NCI-H2029 (cell line): Measurements from ENCODE around the gene GPBP1L1.
"Not testable (repeated sequence)": the region's sequence is repeated elsewhere in the genome, so short reads cannot be mapped to it uniquely, and the experiment has no call there.

Experiments
- DNase-seq: peaks from one replicate; lab custom pipeline; 2025; lab: John Stamatoyannopoulos, UW

GPBP1L1 gene

DNA sequence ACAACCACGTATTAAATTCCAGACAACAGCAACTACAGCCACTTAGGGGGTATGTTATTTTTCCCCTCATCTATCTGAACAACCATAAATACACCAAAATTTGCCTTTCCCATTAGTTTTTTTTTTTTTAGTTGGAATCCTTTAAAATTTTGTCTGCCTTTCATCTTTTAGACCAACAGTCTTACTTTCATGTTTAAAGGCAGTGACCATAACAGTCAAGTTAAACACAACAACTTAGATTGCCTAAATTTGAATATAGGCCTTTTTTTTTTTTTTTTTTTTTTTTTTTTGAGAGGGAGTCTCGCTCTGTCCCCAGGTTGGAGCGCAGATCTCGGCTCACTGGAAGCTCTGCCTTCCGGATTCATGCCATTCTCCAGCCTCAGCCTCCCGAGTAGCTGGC, 3.4 kb downstream of the GPBP1L1 start:
- DNase-seq, result no peak

DNA sequence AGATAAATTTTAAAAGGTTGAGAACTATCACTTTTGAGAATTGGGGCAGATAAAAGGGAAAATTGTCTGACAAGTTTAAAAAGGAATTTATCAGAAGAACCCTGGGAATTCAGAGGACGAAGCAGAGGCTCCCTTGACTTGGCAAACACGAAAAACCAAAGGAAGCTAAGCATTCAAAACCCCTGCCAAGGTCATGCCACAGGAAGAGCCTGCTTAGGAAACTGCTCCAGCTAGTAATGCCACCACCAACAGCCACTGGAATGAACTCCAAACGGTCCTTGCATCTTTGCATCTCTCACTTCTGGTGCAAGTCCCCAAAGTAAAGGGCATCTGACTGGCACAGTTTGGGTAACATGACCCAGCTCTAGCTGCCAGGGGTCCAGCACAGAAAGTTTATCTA, 7.2 kb downstream of the GPBP1L1 start:
- no peak for DNase-seq

DNA sequence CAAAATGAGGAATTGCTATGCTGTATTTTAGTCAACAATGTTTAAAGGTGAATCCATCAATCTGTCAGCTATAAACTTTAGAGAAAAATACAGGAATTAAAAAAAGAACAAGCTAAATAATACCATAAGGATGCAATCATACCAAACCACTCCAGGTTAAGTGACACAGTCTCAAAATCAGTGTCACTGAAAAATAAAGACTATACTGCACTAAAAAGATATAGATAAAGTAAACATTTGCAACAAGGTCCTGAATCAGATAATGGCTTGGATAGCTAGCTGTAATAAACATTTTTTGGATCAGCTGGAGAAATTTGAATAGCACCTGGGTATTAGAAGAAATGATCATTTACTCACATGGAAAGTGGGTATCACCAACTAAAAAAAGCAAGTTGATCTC, 7.8 kb downstream of the GPBP1L1 start:
- no peak for DNase-seq

DNA sequence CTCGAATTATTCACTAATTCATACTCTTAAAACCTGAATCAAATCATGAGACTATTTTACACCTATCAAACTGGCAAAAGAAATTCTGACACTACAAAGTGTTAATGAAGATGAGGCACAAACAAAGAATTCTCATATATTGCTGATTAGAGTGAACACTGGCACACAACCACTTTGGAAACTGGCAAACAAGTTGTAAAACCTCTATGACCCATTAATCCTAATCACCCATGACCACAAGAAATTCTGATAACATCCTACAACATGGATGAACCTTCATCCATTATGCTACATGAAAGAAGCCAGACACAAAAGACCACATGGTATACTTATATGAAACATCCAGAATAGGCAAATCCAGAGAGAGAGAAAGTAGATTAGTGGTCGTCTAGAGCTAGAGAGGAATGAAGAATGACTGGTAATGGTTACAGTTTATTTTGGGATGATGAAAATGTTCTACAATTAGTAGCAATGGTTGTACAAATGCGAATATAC, 8.5 kb downstream of the GPBP1L1 start:
- no peak for DNase-seq

DNA sequence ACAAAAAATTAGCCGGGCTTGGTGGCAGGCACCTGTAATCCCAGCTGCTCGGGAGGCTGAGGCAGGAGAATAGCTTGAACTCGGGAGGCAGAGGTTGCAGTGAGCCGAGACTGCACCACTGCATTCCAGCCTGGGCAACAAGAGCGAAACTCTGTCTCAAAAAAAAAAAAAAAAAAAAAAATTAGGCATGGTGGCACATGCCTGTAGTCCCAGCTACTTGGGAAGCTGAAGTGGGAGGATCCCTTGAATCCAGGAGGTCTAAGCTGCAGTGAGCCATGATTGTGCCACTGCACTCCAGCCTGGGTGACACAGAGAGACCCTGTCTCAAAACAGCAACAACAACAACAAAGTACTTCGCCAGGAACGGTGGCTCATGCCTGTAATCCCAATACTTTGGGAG, 9.8 kb downstream of the GPBP1L1 start:
- not testable (repeated sequence) for DNase-seq

DNA sequence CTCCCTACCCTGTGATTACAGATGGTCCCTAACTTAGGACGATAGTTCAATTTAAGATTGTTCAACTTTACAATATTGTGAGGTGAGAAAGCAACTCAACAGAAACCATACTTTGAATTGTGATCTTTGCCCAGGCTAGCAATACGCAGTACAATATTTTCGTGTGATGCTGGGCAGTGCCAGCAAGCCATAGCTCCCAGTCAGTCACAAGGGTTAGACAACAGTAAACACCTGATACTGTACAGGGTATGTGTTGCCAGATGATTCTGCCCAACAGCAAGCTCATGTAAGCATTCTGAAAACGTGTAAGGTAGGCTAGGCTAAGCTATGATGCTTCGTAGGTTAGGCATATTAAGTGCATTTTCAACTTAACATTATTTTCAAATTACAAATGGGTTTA, 11.9 kb downstream of the GPBP1L1 start:
- DNase-seq, result no peak

DNA sequence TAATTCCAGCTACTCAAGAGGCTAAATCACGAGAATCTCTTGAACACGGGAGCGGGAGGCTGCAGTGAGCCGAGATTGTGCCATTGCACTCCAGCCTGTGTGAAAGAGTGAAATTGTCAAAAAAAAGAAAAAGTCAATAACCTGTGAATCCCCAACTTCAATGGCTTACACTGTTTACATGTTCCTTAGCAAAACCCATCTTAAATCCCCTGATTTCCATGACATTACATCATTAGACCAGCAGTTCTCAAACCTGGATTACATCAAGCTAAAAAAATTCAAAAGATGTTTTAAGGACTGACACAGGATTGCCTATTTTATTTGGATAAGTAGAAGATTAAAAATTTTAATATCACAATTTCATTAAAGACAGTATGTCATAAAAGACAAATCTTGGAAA, 12.4 kb downstream of the GPBP1L1 start:
- no peak for DNase-seq

DNA sequence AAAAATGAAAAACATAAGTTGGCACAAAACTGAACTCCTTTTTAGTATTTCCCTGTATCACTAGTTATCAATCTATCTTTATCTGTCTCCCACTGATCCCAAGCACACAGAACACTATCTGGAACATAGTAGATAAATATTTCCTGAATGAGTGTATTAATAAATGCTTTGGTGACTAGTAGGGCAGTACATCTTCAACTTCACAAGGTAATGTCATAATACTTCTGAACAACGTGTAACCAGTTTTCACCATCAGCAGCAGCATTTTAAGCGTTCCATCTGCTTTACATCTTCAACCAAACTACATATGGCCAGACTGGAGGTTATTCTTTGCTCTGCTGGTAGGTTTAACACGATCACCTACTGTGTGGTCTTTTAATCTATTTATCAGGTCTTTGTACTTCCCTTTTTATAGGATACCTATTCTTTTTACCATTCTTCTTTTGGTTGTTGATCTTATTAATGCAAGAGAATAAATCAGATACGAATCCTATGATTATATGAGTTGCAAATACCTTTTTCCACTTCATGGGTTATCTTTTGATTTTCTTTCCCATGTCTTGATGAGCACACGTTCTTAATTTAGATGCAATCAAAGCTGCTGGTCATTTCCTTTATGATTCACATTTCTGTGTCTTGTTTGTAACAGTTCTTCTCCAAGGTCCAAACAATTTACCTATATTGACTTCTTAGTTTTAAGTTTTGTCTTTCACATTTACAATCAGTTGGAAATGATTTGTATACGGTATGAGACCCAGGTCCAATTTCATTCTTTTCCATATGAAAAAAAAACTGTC, 16.3 kb downstream of the GPBP1L1 start:
- DNase-seq, result no peak

DNA sequence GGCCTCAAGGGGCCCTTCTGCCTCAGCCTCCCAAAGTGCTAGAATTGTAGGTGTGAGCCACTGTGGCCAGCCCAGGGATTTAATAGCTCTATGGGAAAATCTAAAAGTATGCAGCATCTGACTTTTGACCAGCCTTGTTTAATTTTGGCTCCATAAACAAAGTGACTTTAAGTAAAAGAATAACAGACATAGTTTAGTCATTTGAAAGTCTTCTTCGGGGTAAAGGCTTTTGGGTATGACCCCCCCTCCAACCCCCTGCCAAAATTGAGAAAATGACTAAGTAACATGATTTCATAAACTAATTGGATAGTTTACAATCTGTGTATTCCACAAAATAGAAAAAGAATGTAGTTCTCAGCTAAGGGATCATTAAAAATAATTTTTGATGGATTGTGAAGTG, 17.0 kb downstream of the GPBP1L1 start:
- no peak for DNase-seq

DNA sequence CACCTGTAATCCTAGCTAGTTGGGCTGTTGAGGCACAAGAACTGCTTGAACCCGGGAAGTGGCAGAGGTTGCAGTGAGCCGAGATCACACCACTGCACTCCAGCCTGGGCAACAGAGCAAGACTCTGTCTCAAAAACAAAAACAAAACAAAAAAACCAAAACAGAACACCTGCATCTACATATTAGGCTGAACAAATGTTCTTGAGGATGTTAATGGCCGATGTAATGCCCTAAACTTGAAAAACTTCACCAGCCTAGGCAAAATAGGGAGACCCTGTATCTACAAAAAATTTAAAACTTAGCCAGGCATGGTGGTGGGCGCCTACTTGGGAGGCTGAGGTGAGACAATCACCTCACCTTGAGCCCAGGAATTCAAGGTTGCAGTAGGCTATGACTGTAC, 17.8 kb downstream of the GPBP1L1 start:
- no peak for DNase-seq

DNA sequence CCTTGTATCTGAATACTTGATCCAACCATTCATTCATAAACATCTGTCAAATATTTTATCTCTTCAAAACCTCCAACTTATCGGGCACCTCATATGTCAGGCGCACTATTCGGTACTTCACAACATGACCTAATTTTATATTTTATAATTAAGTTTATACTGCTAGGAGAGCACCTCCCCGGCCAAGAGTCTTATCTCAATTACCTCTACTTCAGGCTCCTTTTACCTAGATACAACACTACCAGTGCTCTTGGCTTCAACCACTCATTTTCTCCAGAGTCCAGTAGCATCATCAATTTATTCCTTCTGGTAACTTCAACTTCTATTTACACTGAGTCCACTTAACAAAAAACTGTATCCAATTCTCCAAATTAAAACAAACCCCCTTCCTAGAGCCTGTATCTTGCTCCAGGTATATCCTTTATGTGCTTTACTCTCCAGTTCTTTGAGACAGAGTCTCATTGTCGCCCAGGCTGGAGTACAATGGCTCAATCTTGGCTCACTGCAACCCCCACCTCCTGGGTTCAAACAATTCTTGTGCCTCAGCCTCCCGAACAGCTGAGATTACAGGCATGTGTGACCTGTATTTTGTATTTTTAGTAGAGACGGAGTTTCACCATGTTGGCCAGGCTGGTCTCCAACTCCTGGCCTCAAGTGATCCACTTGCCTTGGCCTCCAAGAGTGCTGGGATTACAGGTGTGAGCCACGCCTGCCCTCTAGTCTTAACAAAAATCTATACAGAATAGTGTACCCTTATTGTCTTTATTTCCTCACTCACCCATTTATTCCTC, 18.8 kb downstream of the GPBP1L1 start:
- DNase-seq, result no peak

DNA sequence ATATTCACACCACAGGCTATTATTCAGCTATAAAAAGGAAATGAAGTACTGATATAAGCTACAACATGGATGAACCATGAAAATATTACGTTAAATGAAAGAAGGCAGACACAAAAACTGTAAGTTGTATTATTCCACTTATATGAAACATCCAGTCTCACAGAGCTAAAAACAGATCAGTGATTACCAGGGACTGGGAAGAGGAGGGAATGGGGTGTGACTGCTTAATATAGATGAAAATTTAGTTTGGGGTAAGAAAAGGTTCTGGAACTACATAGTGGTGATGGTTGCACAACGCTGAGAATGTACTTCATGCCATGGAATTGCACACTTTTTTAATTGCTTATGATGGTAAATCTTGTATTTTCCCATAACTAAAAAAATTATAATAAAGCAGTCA, 19.5 kb downstream of the GPBP1L1 start:
- DNase-seq, result no peak

DNA sequence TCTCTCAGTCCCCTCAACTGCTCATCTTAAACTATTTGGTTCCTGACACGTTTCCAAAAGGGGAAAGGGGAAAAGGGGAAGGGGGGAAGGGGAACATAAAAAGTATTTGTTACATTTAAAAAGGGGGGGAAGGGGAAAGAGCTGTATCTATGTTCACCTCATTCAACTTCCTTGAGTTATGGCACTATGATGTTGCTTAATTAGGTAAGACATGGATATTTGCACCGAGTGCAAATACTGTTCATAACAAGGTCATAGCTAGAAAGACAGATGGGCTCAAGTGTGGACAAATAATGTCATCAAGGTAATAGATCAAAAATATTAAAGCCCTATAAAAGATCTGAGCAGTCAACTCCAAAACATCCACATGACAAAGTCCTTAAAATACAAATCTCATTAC, 26.0 kb downstream of the GPBP1L1 start:
- DNase-seq, result no peak

DNA sequence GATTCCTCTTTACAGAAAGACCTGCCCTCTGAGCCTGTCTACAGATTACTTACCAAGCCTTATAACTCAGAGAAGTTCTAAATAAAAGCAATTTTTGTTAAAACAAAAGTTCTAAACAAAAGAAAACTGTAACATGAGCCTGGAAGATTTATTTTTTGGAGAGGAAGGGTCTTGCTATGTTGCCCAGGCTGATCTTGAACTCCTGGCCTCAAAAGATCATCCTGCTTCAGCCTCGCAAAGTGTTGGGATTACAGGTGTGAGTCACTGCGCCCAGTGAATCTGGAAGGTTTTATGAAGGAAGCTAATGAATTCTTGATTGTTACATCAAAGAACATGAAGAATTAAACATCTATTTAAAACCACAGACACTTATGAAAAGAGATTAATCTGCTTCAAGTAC, 27.1 kb downstream of the GPBP1L1 start:
- DNase-seq, result no peak

DNA sequence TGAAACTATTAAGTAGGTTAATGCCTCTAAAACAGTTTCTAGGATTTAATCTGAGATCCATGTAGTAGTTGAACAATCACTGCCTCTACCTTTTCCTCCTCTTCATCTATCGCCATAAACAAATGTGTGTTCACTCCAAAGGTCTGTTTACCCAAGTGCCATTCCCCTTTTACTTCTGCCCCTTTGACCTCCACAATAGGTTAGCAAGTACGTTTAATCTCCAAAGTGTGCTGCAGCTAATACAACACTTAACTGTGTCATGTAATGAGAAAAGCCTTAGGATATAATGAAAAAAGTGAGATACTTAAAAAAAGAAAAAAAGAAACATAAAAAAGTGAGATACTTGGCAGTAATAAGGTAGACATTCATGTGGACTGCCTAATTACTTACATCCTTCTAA, 28.2 kb downstream of the GPBP1L1 start:
- DNase-seq, result no peak

DNA sequence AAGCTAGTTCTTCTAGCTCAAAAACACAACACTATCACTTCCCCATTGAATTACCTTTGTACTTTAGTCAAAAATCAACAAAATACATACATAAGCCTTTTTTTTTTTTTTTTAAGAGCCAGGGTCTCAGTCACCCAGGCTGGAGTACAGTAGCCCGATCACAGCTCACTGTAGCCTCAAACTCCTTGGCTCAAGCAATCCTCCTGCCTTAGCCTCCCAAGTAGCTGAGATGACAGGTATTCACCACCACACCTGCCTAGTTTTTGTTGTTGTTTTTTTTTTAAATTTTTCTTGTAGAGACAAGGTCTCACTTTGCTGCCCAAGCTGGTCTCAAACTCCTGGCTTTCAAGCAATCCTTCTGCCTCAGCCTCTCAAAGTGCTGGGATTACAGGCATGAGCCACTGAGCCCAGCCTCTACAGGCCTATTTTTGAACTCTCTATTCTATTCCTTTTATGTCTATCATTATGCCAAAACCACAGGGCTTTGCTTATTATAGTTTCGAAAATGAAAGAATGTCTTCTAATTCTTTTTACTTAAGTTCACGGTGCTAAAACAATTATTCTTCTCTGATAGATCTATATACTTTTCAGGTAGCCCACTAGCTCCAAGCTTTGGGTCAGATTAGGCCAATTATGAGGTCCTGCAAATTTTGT, 29.6 kb downstream of the GPBP1L1 start:
- DNase-seq, result no peak

DNA sequence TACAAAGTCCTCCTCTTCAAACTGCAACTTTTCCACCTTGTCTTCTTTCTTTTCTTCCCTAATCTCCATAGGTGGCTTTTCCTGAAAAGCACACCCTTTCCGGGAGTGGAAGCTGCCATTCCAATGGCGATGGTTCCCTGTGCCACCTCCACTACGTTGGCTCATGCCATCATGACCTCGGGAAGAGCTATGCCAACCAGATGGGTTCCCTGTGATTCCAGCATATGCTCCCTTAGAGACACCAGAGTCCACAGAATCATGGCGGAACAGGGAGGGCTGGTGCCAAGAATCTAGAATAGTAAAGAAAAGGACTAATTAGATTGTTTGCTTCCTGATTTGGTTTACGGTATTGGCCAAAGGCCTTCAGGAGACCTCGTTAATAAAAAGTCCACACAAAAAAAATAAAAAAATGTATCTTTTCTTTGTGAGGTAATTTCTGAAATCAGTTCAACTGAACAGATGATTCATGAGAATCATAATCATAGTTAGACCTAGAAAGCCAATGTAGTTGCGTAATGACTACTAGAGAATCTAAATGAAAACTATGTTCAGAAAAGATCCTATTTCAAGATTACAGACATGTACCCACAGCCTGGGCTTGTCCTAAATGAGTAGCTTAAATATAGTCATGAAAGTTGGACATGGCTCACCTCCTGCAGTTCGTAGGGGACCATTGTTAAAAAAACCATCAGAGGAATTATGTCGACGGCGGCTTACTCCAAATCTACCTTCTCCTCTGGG, 31.6 kb downstream of the GPBP1L1 start:
- no peak for DNase-seq

DNA sequence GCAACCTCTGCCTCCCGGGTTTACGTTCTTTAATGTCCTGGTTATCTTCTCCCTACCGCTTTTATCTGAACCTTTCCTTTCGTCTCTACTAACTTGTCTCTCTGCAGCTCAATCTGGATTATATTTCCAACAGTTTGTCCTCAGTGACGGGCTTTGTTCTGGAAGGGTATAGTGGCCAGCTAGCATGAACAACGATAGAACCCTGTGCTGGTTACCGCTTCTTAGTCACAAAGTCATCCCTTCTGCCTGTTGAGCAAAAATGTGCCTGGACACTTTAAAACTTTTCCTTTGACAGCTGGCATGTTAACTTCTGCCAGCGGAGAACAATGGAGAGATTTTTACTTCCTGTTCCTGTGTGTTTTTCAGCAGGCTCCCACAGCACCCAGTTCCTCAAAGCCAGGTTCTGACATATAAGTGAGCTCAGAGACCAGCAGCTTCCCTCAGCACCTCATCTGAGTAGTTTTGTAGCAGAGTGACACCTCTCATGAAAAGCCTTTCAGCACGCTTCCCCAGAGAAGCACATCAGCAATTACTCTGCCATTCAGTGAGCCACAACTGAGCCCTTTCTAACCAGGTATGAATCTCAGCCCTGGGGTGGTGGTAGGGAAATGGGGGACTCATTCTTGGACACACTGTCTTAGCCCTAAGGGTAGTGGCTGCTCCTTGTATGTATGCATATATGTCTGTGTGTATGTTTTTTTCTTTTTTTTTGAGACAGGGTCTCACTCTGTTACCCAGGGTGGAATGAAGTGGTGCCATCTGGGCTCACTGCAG, 38.9 kb downstream of the GPBP1L1 start:
- DNase-seq, result no peak

DNA sequence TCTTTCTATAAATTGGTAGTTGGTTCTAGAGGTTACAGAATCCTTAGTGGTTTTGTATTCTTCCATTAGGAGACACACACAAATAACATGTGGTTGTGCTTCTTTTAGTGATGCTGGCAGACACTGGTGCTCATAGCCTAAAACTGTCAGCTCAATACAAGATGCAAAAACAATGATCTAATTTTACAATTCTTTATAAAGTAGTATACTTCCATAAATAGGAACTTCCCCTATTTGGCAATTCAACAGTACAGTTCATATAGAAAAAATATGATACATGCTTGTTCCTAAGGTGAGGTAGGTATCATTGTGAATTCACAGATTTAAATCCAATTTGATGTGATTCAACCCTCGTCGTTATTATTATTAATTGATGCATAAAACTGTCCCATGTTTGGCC, 41.7 kb downstream of the GPBP1L1 start:
- no peak for DNase-seq

DNA sequence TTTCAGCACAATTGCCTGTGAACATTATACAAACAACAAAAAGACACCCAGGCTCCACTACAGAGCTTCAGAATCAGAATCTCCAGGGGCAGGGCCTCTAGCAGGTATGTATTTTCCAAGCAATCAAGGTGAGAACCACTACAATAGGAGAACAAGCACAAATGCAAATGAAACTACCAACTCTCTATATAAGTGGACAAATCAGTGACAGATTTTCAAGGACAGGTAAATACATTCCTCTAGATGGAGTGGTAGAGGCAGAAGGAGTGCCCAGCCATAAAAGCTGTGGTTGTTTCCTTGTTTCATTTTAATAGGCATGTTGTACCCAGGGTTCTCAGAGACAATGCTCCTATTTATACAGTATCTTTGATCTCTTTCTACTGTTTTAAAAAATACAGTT, 42.4 kb downstream of the GPBP1L1 start:
- peak; percentile 71 for DNase-seq

DNA sequence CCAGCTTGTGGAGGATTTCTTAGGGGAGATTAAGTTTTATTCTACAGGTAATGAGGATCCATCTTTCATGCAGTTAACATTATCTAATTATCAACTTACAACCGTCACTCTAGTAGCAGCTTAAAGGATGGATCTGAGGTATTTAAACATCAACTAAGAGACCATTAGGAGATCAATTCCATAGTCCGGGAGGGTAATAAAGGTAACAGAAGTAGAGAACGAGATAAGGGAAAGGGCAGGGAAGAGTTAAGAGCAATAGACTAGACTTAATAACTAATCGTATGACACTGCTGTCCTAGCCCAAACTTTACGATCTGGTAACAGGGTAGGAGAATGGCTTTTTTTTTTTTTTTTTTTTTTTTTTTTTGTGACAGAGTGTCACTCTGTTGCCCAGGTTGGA, 43.0 kb downstream of the GPBP1L1 start:
- DNase-seq, result no peak
